Stomach smooth muscle (tissue), 2 donors: ENCODE results near the gene LONP2.

Experiments used
- H3K27ac ChIP-seq: one replicate; pipeline ENCODE4 v1.7.0; 2013; ENCODE audit warnings: mild to moderate bottlenecking, low read length, inconsistent platforms
- H3K27me3 ChIP-seq, 2 donors: one replicate each; pipeline ENCODE4 v1.7.0; 2013; ENCODE audit warnings: low read length in 2 of 2; ENCODE audit not compliant: insufficient read depth in 2 of 2, control insufficient read depth in 1 of 2
- H3K36me3 ChIP-seq, 2 donors: one replicate each; pipeline ENCODE4 v1.7.0; 2013; ENCODE audit warnings: low read length in 2 of 2; ENCODE audit not compliant: control insufficient read depth in 2 of 2, insufficient read depth in 2 of 2
- H3K4me1 ChIP-seq: one replicate; pipeline ENCODE4 v1.7.0; 2013; ENCODE audit warnings: low read length; ENCODE audit not compliant: control insufficient read depth, insufficient read depth
- H3K4me3 ChIP-seq, 2 donors: one replicate each; pipeline ENCODE4 v1.7.0; 2013; ENCODE audit warnings: low read length in 2 of 2
- H3K9ac ChIP-seq, 2 donors: one replicate each; pipeline ENCODE4 v1.7.0; 2013; ENCODE audit warnings: low read length in 2 of 2, mild to moderate bottlenecking in 1 of 2
- H3K9me3 ChIP-seq, 2 donors: one replicate each; pipeline ENCODE4 v1.7.0; 2013; ENCODE audit warnings: low read length in 2 of 2; ENCODE audit not compliant: control insufficient read depth in 2 of 2
- donor health status: healthy.
- donor health status: Pancreatic carcinoma.

LONP2 gene

GRCh38 chr16:48244080-48244862 is at the start of gene LONP2:
Gene LONP2, plus strand, starts transcription at chr16:48244300. Its CDS starts 89 bp downstream, at chr16:48244389.
- Histone ChIP-seq H3K9me3 (no peaks in the 10 kb centered on the region), H3K36me3 (no peaks in the 10 kb centered on the region), H3K4me1 (peaks cover 20% of the 10 kb centered on the region), H3K27ac (peak within 1 kb of the TSS; percentile 75), H3K4me3 (peak within 1 kb of the TSS; percentile 89 to 96), H3K27me3 (no peaks in the 10 kb centered on the region), H3K9ac (peak within 1 kb of the TSS; percentile 96 to 97)

GRCh38 chr16:48194828-48195556 is 49.1 kb upstream of the LONP2 start:
- H3K36me3 ChIP-seq = no peaks in the 10 kb centered on the region
- no peak overlapping the region for H3K27ac ChIP-seq
- no peaks in the 10 kb centered on the region for H3K4me1 ChIP-seq
- H3K9ac ChIP-seq = no peak overlapping the region
- H3K27me3 ChIP-seq = no peaks in the 10 kb centered on the region
- H3K9me3 ChIP-seq = no peaks in the 10 kb centered on the region
- H3K4me3 ChIP-seq = no peak overlapping the region

GRCh38 chr16:48197294-48197693 is 46.8 kb upstream of the LONP2 start:
- H3K4me1 ChIP-seq = no peaks in the 10 kb centered on the region
- no peak overlapping the region for H3K4me3 ChIP-seq
- H3K27ac ChIP-seq = no peak overlapping the region
- H3K9ac ChIP-seq = no peak overlapping the region
- no peaks in the 10 kb centered on the region for H3K9me3 ChIP-seq
- H3K36me3 ChIP-seq = no peaks in the 10 kb centered on the region
- no peaks in the 10 kb centered on the region for H3K27me3 ChIP-seq

GRCh38 chr16:48201515-48202201 is 42.4 kb upstream of the LONP2 start:
- no peaks in the 10 kb centered on the region for H3K9me3 ChIP-seq

GRCh38 chr16:48203974-48204824 is 39.9 kb upstream of the LONP2 start:
- no peak overlapping the region for H3K9ac ChIP-seq
- no peaks in the 10 kb centered on the region for H3K9me3 ChIP-seq
- peaks cover 2 to 5% of the 10 kb centered on the region in 2 donors for H3K27me3 ChIP-seq
- no peak overlapping the region for H3K27ac ChIP-seq
- H3K4me1 ChIP-seq = no peaks in the 10 kb centered on the region
- H3K36me3 ChIP-seq = no peaks in the 10 kb centered on the region
- no peak overlapping the region for H3K4me3 ChIP-seq

More at GRCh38 chr16:48201515-48202201, 42.4 kb upstream of the LONP2 start:
- peaks cover 0 to 2% of the 10 kb centered on the region in 2 donors for H3K27me3 ChIP-seq
- no peak overlapping the region for H3K9ac ChIP-seq
- no peak overlapping the region for H3K4me3 ChIP-seq
- H3K4me1 ChIP-seq = no peaks in the 10 kb centered on the region
- no peak overlapping the region for H3K27ac ChIP-seq
- H3K36me3 ChIP-seq = no peaks in the 10 kb centered on the region

GRCh38 chr16:48204825-48205151 is 39.3 kb upstream of the LONP2 start:
- Histone ChIP-seq H3K36me3 (no peaks in the 10 kb centered on the region), H3K9ac (no peak overlapping the region), H3K9me3 (no peaks in the 10 kb centered on the region), H3K27me3 (peaks cover 2 to 6% of the 10 kb centered on the region in 2 donors), H3K4me3 (no peak overlapping the region), H3K27ac (no peak overlapping the region), H3K4me1 (no peaks in the 10 kb centered on the region)

GRCh38 chr16:48206594-48207242 is 37.4 kb upstream of the LONP2 start:
- Histone ChIP-seq H3K9ac (no peak overlapping the region), H3K27ac (no peak overlapping the region), H3K27me3 (peaks cover 2 to 6% of the 10 kb centered on the region in 2 donors), H3K9me3 (no peaks in the 10 kb centered on the region), H3K36me3 (no peaks in the 10 kb centered on the region), H3K4me1 (no peaks in the 10 kb centered on the region), H3K4me3 (no peak overlapping the region)

GRCh38 chr16:48210747-48211146 is 33.4 kb upstream of the LONP2 start:
- Histone ChIP-seq H3K36me3 (no peaks in the 10 kb centered on the region), H3K27me3 (peaks cover 2 to 6% of the 10 kb centered on the region in 2 donors), H3K4me3 (no peak overlapping the region), H3K4me1 (no peaks in the 10 kb centered on the region), H3K9ac (no peak overlapping the region), H3K27ac (no peak overlapping the region), H3K9me3 (no peaks in the 10 kb centered on the region)

GRCh38 chr16:48212033-48212432 is 32.1 kb upstream of the LONP2 start:
- Histone ChIP-seq H3K4me1 (no peaks in the 10 kb centered on the region), H3K36me3 (no peaks in the 10 kb centered on the region), H3K27ac (no peak overlapping the region), H3K27me3 (peaks cover 2% of the 10 kb centered on the region in 2 donors), H3K4me3 (no peak overlapping the region), H3K9ac (no peak overlapping the region), H3K9me3 (no peaks in the 10 kb centered on the region)

- Histone ChIP-seq H3K27me3 (no peaks in the 10 kb centered on the region), H3K9me3 (no peaks in the 10 kb centered on the region), H3K4me1 (no peaks in the 10 kb centered on the region), H3K27ac (no peak overlapping the region), H3K9ac (no peak overlapping the region), H3K36me3 (no peaks in the 10 kb centered on the region), H3K4me3 (no peak overlapping the region)
These were observed 28.4 kb upstream of the LONP2 start for GRCh38 chr16:48215738-48216137.
